SKM-1 (cell line): ENCODE data around the gene LCTL.
"Not testable (repeated sequence)": the region's sequence is repeated elsewhere in the genome, so short reads cannot be mapped to it uniquely, and the experiment has no call there.

Experiments
- DNase-seq: peaks from one replicate; lab custom pipeline; 2025; ENCODE audit not compliant: unreplicated experiment; lab: John Stamatoyannopoulos, UW

LCTL gene

DNA sequence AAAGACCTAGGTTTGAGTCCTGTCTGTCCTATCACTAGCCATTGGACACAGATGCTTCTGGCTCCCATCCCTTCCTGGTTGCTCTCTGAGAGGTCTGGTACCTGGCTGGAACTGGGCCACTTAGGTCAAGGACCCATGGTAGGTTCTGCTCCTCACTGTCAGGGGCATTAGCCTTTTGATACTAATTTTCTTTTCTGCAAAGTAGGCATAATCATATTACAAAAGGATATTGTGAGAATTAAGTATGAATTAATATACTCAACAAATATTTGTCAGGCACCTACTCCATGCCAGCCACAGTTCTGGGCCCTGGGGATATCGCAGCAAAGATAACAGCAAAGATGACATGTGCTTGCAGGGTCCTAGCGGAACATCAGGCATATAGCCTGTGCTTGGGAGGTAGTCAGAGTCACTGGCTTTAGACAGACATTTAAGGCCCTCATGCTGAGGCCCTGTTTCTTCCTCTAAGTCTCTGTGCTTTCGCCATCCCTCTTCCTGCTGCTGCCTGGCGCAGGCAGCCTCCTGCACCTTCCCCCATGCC is 25.6 kb upstream of the LCTL start:
- peak; percentile 39 for DNase-seq

DNA sequence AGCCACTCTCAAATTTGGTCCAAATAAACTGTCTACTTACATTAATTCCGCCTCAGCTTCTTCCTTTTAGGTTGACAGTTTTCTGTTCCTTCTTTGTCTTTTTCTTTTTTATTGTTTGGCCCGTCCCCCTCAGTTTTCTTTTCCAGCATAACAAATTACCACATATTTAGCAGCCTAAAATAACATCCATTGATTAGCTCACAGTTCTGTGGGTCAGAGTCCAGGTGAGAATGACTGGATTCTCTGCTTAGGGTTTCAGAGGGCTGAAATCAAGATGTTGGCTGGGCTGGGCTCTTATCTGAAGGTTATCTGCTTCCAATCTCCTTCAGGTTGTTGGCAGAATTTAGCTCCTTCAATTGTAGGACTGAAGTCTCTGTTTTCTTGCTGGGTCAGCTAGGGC is 24.6 kb upstream of the LCTL start:
- DNase-seq: no peak

DNA sequence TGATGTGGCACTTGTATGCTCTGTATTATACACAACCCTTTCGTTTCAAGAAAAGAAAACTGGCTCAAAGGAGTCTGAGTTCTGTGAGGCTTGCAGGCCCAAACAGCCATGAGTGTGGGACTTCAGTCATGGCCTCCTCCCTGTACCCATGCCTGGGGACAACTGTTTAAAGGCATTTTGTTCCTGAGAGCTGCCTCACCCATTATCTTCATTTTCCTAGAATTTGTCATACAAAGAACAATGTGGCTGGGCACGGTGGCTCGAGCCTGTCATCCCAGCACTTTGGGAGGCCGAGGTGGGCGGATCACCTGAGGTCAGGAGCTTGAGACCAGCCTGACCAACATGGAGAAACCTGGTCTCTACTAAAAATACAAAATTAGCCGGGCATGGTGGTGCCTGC is 23.6 kb upstream of the LCTL start:
- not testable (repeated sequence) for DNase-seq

DNA sequence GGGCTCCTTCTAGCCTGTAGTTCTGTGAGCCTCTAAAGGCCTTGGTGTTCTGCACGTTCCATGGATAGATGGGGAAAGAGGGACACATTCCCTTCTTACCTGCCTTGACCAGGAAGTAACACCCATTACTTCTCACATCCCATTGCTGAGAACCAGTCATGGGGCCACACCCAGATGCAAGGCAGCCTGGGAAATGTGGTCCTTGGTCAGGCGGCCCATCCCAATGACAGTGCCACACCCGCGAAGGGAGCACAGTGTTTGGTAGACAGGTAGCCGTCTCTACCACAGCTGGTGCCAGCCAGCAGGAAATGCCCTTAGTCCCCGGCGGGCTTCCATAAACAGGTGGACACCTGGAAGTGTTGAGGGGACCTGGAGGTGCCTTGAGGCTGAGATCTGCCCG is 23.2 kb upstream of the LCTL start:
- no peak for DNase-seq

DNA sequence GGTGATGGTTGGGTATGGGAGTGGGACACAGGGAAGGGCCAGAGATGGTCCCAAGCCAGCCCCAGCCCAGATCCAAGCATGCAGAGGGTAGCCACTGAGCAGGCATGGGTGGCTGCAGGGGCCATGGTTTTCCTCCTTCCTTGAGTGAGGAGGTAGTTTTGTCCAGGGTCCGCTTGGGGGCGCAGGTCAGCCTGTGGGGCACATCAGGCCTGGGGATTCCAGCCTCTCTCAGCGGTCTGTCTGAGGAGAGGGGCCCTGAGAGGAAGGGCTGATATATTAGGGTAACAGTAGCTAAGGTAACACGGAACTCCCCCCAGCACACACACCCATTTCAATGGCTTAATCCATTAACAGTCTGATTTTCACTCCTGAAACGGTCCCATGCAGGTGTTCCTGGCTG is 22.7 kb upstream of the LCTL start:
- DNase-seq: peak; percentile 25

DNA sequence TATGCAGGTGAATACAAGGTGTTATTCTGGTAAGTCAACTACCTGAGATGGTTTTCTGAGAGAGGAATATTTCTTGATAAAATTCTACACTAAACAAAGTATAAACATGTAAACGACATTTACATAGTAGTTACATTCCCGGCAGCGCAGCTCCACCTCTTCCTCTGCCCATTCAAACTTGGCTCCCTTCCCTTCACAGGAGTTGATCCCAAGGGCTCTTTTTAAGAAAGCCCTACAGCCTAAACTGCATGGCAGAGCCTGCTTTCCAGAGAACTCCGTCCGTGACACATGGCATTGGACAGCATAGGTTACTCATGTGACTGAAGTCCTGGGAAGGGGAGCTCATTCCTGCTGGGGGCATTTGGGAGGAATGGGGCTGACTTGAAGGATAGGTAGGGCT is 22.0 kb upstream of the LCTL start:
- no peak for DNase-seq

DNA sequence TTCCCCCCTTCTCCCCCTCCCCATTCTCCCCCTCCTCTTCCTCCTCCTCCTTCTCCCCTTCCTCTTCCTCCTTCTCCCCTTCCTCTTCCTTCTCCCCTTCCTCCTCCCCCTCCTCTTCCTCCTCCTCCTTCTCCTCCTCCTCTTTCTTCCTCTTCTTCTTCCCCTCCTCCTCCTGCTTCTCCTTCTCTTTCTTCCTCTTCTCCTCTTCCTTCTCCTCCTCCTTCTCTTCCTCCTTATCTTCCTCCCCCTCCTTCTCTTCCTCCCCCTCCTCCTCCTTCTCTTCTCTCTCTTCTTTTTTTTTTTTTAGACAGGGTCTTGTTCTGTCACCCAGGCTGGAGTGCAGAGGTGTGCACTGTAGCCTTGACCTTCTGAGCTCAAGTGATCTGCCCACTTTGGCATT is 21.2 kb upstream of the LCTL start:
- no peak for DNase-seq

DNA sequence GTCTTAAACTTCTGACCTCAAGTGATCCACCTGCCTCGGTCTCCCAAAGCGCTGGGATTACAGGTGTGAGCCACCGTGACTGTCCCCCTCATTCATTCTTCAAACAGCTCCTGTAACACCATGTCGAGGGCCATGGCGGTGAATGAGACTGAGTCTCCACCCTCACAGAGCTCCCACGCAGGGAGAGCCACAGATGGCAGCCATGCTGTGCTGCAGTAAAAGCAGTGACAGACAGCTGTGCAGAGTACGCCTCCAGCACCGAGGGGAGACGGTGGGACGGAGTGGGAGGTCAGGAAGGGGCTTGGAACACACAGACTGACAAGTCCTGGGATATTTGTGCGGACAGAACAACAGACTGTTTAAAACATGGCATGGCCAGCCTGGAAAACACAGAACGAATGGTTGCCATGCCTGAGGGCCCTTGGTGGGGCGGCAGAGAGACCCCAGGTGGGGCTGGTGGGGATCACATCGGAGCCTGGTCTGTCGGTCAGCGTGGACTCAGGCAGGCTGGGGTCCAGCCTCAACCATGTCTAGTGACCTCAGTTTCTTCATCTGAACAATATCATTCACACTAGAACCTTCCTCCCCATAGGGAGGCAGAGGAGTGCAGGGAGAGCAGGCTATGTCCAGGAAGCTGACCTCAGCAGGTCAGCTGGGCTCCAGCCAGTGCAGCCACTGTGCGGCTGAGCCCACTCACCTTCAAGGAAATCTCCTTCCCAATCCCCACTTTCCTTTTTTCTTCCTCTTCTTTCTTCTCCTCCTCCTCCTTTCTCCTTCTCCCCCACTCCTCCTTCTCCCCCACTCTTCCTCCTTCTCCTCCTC is 20.6 kb upstream of the LCTL start:
- DNase-seq: no peak

DNA sequence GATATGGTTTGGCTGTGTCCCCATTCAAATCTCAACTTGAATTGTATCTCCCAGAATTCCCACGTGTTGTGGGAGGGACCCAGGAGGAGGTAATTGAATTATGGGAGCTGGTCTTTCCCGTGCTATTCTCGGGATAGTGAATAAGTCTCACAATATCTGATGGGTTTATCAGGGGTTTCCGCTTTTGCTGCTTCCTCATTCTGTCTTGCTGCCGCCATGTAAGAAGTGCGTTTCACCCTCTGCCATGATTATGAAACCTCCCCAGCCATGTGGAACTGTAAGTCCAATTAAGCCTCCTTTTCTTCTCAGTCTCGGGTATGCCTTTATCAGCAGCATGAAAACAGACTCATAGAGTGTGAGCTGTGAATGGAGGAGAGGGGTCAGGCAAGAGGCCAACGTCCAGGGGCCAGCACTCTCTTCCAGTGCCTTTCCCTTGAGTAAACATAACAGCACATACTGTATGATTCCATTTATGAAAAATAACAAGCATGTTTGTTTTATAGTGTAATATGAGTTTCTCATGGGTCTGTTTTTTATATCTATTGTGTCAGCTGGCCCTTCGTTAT is 16.3 kb upstream of the LCTL start:
- DNase-seq: no peak

DNA sequence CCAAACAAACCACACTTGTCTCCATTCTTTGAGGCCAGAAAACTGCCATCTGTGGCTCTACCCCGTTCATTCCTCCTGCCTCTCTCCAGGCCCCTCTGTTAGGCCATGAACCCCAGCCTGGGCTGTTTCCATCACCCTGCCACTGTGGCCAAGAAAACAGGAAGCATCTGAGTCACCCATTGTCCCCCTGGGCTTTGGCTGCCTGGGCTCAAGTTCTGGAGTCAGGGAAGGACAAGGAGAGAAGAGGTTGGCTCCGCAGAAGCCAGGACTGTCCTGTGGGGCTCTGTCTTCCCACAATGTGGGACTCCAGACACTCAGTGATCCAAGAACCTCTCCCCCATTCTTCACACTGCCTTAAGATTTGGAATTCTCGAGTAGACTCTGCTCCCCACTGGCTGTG is 14.8 kb upstream of the LCTL start:
- no peak for DNase-seq

DNA sequence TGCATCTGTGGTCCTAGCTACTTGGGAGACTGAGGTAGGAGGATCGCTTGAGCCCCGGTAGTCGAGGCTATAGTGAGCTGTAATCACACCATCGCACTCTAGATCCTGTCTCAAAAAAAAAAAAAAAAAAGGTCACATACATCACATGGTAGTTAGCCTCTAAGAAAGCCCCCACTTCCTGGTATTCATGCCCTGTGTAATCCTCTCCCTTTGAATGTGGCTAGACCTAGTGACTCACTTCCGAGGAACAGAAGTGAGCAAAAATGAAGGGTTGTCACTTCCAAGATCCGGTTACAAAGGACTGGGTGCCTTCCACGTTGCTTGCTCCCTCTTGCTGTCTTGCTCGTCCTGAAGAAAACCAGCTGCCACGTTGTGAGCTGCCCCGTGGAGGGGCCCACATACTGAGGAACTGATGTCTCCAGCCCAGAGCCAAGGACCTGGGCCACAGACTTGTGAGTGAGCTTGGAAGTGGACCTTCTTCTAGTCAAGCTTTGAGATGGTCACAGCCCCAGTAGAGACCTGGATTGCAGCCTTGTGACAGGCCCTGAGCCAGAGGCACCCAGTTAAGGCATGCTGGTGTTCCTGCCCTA is 12.6 kb upstream of the LCTL start:
- no peak for DNase-seq

DNA sequence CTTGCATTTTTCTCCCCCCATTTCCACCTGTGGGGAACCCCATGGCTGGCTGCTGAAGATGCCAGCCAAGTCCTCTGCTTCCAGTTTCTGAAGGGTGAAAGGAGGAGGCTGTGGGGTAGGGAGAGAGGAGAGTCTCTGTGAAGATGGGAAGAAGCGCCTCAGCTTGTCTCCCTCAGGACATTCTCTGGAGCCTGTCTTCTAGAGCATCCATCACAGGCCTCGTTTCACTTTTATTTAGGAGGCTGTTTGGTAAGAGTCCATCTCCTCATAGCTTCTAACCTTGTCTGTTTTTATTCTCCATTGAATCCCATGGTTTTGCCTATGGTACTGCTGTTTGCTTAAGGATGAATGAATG is 8.8 kb upstream of the LCTL start:
- DNase-seq: no peak

DNA sequence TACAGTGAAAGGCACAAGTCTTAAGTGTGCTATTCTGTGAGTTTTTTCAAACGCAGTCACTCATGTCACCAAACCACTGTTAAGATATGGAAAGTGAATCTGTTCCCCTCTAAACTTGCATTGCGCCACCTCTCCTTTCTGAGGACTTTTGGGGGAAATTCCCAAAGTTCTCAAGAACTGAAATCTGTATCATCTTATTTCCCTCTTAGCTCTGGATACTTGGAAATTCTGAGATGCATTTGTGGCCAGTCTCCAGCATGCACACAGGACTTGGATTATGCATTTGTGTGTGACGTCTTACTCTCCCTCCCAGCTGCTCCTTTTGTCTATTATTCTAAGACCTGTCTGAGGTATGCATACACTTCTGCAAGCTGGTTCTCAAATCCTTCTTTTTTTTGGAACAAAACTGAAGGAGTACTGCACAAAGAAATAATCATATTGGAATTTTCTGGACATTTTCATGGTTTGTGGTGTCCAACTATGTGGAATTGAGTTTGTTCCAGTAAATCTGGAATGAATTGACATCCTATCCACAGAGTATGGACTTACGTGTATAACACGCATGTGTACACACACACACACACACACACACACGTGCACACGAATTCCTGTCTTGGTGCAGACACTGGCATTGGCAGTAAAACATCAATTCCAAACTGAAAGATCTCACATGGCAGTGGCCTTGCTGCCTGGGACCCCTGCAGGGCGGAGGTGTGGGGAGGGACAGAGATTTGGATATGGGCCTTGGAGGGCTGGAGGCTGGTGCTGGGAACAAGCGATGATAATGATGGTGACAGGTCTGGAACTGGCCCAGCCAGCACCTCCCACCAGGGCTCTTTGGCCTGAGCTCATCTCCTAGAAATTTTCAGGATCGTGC is 8.2 kb upstream of the LCTL start:
- no peak for DNase-seq

DNA sequence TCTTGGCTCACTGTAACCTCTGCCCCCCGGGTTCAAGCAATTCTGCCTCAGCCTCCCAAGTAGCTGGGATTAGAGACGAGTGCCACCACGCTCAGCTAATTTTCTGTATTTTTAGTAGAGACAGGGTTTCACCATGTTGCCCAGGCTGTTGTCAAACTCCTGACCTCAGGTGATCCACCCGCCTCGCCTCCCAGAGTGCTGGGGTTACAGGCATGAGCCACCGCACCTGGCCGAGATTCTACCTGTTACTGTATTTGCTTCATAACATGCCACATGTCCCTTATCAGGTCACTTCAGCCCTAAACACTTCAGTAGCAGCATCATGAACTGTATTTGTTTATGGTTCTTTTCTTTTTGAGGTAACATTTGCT is 7.5 kb upstream of the LCTL start:
- DNase-seq: no peak

DNA sequence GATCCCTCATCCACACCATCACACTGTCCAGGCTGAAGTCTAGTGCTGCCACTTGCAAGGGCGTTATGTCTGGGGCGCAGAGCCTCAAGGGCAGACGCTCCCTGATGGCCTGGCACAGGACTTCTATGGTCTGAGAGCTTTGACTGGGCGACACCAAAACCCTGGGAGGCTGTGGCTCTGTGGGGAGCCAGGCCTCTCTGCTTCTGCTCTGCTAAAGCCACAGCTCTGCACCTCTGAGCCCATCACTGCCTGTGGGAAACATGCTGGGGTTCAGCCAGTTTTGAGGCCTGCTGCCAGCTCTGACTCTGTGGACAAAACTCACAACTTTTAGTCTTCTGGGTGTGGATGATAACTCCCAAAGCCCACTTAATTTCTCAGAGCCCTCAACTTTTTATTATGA is 6.3 kb upstream of the LCTL start:
- DNase-seq: no peak

DNA sequence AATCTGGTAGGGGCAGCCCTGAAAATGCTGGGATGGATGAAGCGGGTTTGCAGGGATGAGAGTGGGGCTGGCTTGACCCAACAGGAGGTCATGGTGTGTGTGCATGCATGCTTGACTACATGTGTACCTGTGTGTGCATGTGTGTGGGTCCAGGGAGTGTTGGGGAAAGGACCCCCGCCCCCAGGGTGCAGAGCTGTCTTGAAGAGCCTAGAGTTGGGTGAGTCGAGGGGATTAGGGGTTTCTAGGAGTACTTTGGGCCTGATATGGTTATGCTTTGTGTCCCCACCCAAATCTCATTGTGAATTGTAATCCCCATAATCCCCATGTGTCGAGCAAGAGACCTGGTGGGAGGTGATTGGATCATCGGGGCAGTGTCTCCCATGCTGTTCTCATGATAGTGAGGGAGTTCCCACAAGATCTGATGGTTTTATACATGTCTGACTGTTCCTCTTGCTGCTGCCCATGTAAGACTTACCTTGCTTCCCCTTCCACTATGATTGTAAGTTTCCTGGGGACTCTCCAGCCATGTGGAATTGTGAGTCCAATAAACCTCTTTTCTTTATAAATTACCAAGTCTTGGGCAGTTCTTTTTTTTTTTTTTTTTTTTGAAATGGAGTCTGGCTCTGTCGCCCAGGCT is 5.2 kb upstream of the LCTL start:
- no peak for DNase-seq

DNA sequence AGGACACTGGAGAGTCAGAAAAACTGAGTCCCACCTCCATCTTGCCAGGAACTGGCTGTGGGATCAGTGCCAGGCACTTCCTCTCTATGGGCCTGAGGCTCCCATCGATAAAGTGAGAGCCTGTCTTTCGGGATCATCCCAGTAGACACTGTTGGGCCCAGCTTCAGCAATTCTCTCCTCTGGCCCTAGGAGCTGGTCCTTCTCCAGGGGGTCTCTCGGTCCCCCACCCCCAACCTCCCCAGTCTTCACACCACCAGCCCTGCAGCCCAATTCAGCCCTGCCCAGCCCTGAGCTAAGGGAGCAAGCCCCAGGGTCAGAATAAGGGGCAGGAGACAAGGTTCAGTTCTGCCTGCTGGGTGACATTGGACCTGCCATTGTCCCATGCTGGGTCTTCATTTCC is 4.5 kb upstream of the LCTL start:
- no peak for DNase-seq

DNA sequence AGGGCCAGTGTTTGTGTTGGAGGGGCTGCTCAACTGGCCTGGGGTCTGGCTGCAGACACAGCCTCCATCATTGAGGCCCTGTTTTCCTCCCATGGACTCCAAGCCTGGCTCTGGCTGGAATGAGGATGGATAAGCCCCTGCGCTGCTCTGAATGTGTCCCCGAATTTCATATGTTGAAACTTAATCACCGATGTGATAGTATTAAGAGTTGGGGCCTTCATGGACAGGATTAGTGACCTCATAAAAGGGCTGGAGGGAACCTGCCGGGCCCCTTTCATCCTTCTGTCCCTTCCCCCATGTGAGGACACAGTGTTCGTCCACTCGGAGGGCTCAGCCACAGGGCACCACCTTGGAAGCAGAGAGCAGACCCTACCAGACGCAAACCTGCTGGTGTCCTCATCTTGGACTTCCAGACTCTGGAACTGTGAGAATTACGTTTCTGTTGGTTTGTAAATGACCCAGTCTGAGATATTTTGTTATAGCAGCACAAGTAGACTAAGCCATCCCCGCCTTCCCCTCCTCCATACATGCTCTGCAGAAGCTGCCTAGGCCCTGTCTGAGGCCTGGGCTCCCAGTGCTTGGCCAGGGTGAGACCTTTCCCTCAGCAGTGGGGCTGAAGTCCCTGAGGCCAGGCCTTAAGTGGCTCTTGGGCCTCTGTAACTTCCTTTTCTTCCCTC is 3.8 kb upstream of the LCTL start:
- no peak for DNase-seq

DNA sequence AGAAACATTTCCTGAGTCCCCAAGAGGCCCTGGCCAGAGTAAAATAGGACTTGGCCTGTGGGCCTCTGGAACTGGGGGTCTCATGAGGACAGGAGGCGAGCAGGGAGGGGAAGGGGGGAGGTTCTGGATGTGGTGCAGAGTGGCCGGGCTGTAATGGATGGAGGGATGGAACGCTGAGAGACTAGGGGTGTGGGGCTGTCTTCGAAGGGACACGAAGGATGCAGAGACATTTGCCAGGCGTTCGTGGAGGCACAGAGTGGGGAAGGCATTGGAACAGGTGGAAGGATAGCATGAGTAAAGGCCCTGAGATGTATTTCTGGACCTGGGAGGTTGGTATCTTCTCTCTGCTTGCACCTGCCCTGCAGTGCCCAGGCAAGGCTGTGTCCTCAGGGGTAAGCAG is 2.1 kb upstream of the LCTL start:
- no peak for DNase-seq

DNA sequence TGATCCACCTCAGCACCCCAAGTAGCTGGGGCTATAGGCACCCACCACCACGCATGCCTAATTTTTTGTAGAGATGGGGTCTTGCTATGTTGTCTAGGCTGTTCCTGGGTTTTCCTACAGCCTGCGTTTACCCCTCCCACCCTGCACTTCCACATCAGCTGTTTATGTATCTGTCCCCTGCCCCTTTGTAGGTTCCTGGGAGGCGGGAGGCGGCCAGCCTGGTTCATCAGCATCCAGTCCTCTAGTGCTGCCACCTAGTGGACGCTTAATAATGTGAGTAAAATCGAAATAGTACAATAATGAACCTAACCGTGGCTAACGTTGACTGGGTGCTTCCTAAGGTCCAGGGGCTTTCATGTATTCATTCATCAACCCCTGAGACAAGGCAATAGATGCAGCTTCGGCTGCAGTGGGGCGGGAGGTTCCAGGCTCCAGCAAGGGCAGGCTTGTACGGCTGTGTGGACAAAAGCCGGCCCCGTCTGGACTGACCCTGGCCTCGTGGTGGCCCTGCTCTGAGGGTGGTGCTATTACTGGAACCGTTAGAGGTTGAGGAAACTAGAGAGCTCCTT is 1.2 kb upstream of the LCTL start:
- DNase-seq: peak; percentile 53
